ENCODE measurements around the gene DRC1.

Gene DRC1

GRCh38 chr2:26477911-26478253, 76.2 kb downstream of the DRC1 start, which contains the start of gene OTOF:
OTOF (minus strand) TSS chr2:26478124.
- no peak for DNase-seq (ENCODE audit: low read depth in 2 of 2)

- no peak for DNase-seq (ENCODE audit: low read depth in 2 of 2)
Observed at GRCh38 chr2:26478366-26478765, 76.6 kb downstream of the DRC1 start.

GRCh38 chr2:26479131-26479788, 77.5 kb downstream of the DRC1 start:
- DNase-seq (ENCODE audit: low read depth in 2 of 2), result no peak

GRCh38 chr2:26479789-26480565, 78.3 kb downstream of the DRC1 start:
- no peak for DNase-seq (ENCODE audit: low read depth in 2 of 2)

- DNase-seq (ENCODE audit: low read depth in 2 of 2), result no peak
Observed at GRCh38 chr2:26480566-26481423, 79.1 kb downstream of the DRC1 start.

GRCh38 chr2:26481706-26482105, 80.0 kb downstream of the DRC1 start:
- no peak for DNase-seq (ENCODE audit: low read depth in 2 of 2)

GRCh38 chr2:26482211-26483026, 80.7 kb downstream of the DRC1 start:
- no peak for DNase-seq (ENCODE audit: low read depth in 2 of 2)

- DNase-seq (ENCODE audit: low read depth in 2 of 2), result no peak
Observed at GRCh38 chr2:26483027-26483326, 81.3 kb downstream of the DRC1 start.

- DNase-seq (ENCODE audit: low read depth in 2 of 2), result no peak
Observed at GRCh38 chr2:26483516-26483915, 81.8 kb downstream of the DRC1 start.

- DNase-seq (ENCODE audit: low read depth in 2 of 2), result no peak
Observed at GRCh38 chr2:26483957-26484565, 82.3 kb downstream of the DRC1 start.

- no peak for DNase-seq (ENCODE audit: low read depth in 2 of 2)
Observed at GRCh38 chr2:26484579-26484978, 82.9 kb downstream of the DRC1 start.

- DNase-seq (ENCODE audit: low read depth in 2 of 2), result no peak
Observed at GRCh38 chr2:26485099-26485498, 83.4 kb downstream of the DRC1 start.

- DNase-seq (ENCODE audit: low read depth in 2 of 2), result no peak
Observed at GRCh38 chr2:26485725-26486418, 84.2 kb downstream of the DRC1 start.

- DNase-seq (ENCODE audit: low read depth in 2 of 2), result no peak
Observed at GRCh38 chr2:26486789-26487188, 85.1 kb downstream of the DRC1 start.

- DNase-seq (ENCODE audit: low read depth in 2 of 2), result no peak
Observed at GRCh38 chr2:26487192-26487591, 85.5 kb downstream of the DRC1 start.

- no peak for DNase-seq (ENCODE audit: low read depth in 2 of 2)
Observed at GRCh38 chr2:26488463-26489212, 86.9 kb downstream of the DRC1 start.

GRCh38 chr2:26489213-26489850, 87.6 kb downstream of the DRC1 start:
- DNase-seq (ENCODE audit: low read depth in 2 of 2), result no peak

GRCh38 chr2:26491563-26492167, 89.9 kb downstream of the DRC1 start:
- DNase-seq (ENCODE audit: low read depth in 2 of 2), result no peak
